Loucy (cell line): ENCODE measurements around the gene BSN.
"Not testable (repeated sequence)": the region's sequence is repeated elsewhere in the genome, so short reads cannot be mapped to it uniquely, and the experiment has no call there.

Experiments
- H2AFZ ChIP-seq: fragments of 200-600 bp; sonication (generic); 2 replicates; pipeline ENCODE4 v1.6.0; 2016; ENCODE audit warnings: antibody characterized with exemption, mild to moderate bottlenecking, low read length, moderate library complexity
- H3F3A ChIP-seq: fragments of 200-600 bp; 2 replicates; pipeline ENCODE4 v1.6.0; 2016; ENCODE audit warnings: antibody characterized with exemption, low read depth, mild to moderate bottlenecking
- H3K27me3 ChIP-seq: fragments of 200-600 bp; sonication (generic); 2 replicates; pipeline ENCODE4 v1.6.1; 2014; ENCODE audit warnings: low read length, mild to moderate bottlenecking; ENCODE audit not compliant: insufficient read depth, poor library complexity, severe bottlenecking
- H3K36me3 ChIP-seq: fragments of 200-600 bp; sonication (generic); 2 replicates; pipeline ENCODE4 v1.6.1; 2016; ENCODE audit warnings: low read length; ENCODE audit not compliant: insufficient read depth
- H3K4me1 ChIP-seq: fragments of 200-600 bp; sonication (generic); 2 replicates; pipeline ENCODE4 v1.5.1; 2014; ENCODE audit warnings: low read length, mild to moderate bottlenecking; ENCODE audit not compliant: insufficient read depth, poor library complexity, severe bottlenecking
- H3K4me2 ChIP-seq: fragments of 200-600 bp; sonication (generic); 2 replicates; pipeline ENCODE4 v1.6.0; 2014; ENCODE audit warnings: antibody characterized with exemption, low read length, low read depth, mild to moderate bottlenecking; ENCODE audit not compliant: poor library complexity, severe bottlenecking
- H3K4me3 ChIP-seq: fragments of 200-600 bp; sonication (generic); 2 replicates; pipeline ENCODE4 v1.5.1; 2014; ENCODE audit warnings: low read length, mild to moderate bottlenecking, mixed read lengths; ENCODE audit not compliant: poor library complexity, severe bottlenecking
- H3K79me2 ChIP-seq: fragments of 200-600 bp; sonication (generic); 2 replicates; pipeline ENCODE4 v1.6.1; 2014; ENCODE audit warnings: low read length; ENCODE audit not compliant: insufficient read depth
- H3K9ac ChIP-seq: fragments of 200-600 bp; sonication (generic); 2 replicates; pipeline ENCODE4 v1.6.0; 2014; ENCODE audit warnings: mild to moderate bottlenecking, low read depth, low read length, moderate library complexity; ENCODE audit not compliant: poor library complexity, severe bottlenecking
- H3K9me2 ChIP-seq: fragments of 200-600 bp; sonication (generic); replicated peaks from 2 replicates; pipeline ENCODE4 v1.6.1; 2016; ENCODE audit warnings: low read depth, low read length, mixed read lengths
- H3K9me3 ChIP-seq: fragments of 200-600 bp; sonication (generic); 2 replicates; pipeline ENCODE4 v1.6.1; 2014; ENCODE audit warnings: mild to moderate bottlenecking, antibody characterized with exemption, low read length, low read depth; ENCODE audit not compliant: insufficient read depth
- H4K20me1 ChIP-seq: fragments of 200-600 bp; sonication (generic); 2 replicates; pipeline ENCODE4 v1.6.0; 2014; ENCODE audit warnings: antibody characterized with exemption, low read length, mild to moderate bottlenecking; ENCODE audit not compliant: insufficient read depth, poor library complexity, severe bottlenecking
- EZH2phosphoT487 ChIP-seq: fragments of 200-600 bp; IDR thresholded peaks from 2 replicates; pipeline ENCODE4 v1.6.1; 2018; ENCODE audit warnings: antibody characterized with exemption, mild to moderate bottlenecking, moderate library complexity, borderline replicate concordance
- TF ChIP-seq, protein P1 (sequence below): fragments of 200-600 bp; sonication (generic); conservative IDR thresholded peaks from 2 replicates; pipeline ENCODE4 v1.5.1; 2014; ENCODE audit warnings: mild to moderate bottlenecking, antibody characterized with exemption, low read length

BSN gene

DNA sequence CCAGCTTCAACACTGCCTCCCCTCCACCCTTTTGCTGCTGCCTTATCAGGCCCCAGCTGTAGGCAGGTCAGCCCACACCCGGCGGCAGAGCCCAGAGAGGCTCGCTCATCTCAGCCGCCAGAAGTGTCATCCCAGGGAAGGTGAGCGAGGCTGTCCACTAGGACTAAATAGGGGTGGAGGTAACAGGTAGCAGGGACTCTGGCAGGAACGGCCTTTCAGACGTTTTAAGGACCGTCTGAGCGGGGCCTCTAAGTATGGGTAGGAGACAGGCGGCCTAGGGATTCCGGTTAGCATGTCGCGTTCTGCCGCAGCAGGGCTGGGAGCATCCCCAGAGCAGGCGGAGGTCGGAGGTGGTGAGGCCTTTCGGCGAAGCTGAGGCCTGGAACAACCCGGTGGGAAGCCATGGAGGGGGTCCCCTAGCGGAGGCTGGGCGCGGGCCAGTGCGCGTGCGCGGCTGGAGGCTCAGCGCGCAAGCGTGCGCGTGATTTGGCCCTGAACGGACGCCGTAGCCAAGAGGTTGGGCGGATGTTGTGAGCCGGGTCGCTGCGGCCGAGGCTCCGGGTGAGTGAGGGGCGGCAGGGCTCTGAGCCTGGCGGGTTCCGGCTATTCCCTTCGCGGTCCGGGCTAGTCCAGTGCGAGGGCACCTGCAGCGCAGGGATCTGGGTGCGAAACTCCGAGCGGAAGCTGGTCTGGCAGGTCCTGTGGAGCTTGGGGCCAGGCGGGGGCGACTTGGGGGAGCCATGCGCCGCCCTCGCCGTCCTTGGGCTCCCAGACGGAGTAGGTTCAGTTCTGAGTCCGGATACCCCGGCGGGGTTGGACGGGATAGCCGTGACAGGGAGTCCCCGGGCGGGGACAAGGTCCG is 135.0 kb downstream of the BSN start, which contains the start of the genes MST1 and RNF123:
MST1 (minus strand) TSS at position 429 of the 862 bp plus-strand sequence. CDS start 783 bp downstream, outside the sequence.
RNF123 (plus strand) TSS at position 512 of the 862 bp plus-strand sequence. CDS start 1,609 bp downstream, outside the sequence.
- peaks cover 6% of the 10 kb centered on the region for H3K4me1 ChIP-seq
- H3K36me3 ChIP-seq = no peaks in the 10 kb centered on the region
- peak within 1 kb of the TSS; percentile 96 for H2AFZ ChIP-seq
- H3K4me2 ChIP-seq = peak within 1 kb of the TSS; percentile 97
- peaks cover 21% of the 10 kb centered on the region for H3K79me2 ChIP-seq
- H3K27me3 ChIP-seq = no peaks in the 10 kb centered on the region
- H3F3A ChIP-seq = no peaks in the 10 kb centered on the region
- H3K9me2 ChIP-seq = no peaks in the 10 kb centered on the region
- H4K20me1 ChIP-seq = peaks cover 6% of the 10 kb centered on the region
- TF ChIP-seq, protein P1, sequence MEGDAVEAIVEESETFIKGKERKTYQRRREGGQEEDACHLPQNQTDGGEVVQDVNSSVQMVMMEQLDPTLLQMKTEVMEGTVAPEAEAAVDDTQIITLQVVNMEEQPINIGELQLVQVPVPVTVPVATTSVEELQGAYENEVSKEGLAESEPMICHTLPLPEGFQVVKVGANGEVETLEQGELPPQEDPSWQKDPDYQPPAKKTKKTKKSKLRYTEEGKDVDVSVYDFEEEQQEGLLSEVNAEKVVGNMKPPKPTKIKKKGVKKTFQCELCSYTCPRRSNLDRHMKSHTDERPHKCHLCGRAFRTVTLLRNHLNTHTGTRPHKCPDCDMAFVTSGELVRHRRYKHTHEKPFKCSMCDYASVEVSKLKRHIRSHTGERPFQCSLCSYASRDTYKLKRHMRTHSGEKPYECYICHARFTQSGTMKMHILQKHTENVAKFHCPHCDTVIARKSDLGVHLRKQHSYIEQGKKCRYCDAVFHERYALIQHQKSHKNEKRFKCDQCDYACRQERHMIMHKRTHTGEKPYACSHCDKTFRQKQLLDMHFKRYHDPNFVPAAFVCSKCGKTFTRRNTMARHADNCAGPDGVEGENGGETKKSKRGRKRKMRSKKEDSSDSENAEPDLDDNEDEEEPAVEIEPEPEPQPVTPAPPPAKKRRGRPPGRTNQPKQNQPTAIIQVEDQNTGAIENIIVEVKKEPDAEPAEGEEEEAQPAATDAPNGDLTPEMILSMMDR = peak; percentile 34; the same call in 1 of the 2 replicates
- no peak for TF ChIP-seq EZH2phosphoT487
- peak within 1 kb of the TSS; percentile 94 for H3K9ac ChIP-seq
- peak within 1 kb of the TSS; percentile 96 for H3K4me3 ChIP-seq
- no peaks in the 10 kb centered on the region for H3K9me3 ChIP-seq

DNA sequence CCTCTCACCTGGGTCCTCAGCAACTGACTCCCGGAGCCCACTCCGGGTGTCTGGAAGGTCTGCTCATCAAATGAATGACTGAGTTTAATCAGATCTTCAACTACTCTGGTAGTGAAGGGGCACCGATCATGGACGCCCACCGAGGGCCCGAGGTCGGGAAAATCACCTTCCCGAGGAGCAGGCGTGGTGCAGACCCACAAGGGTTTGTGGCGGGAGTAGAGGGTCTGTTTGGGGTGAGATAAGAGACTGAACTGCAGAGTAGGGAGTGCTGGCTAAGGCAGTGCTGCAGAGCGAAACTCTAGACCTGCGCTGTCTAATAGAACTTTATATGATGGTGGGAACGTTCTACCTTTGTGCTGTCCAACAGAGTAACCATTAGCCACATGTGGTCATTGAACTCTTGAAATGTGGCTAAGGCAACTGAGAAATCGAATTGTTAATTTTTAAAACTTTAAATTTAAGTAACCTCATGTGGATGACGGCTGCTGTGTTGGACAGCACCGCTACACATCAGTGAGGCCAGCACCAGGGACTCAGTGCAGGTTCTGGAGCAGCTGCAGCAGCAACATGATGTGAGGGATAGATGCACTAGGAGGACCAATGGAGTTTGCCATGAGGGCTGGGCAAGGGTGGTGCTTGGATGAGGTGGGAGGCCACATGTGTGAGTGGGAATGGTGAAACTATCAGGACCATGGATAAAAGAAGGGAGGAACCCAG is 135.8 kb downstream of the BSN start:
- Histone ChIP-seq H3K9ac (peak overlapping the region; percentile 94), H3K79me2 (peaks cover 21% of the 10 kb centered on the region), H3K4me2 (peak overlapping the region; percentile 97), H3K4me3 (peak overlapping the region; percentile 96), H2AFZ (peak overlapping the region; percentile 83)
- not testable (repeated sequence) for H4K20me1 ChIP-seq, H3K9me2 ChIP-seq, H3K27me3 ChIP-seq, H3K4me1 ChIP-seq, H3F3A ChIP-seq, H3K36me3 ChIP-seq, H3K9me3 ChIP-seq

DNA sequence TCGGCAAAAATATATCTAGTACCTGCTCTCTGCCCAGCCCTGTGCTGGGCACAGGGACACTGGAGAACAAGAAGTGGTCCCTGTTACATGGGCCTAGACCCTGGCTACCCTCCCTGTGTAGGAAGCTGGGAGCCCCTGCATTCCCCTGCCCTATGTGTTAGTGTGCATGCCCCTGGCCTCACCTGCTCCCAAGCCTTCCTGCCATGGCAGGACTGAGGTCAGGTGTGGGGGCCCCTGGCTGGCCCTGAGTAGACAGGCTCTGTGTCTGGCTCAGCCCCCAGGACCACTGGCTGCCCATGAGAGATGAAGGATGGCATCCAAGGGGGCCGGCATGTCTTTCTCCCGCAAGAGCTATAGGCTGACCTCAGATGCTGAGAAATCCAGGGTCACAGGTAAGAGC is 136.6 kb downstream of the BSN start:
- H3K4me1 ChIP-seq, H3K36me3 ChIP-seq, H3K27me3 ChIP-seq, H3F3A ChIP-seq, H3K9me2 ChIP-seq, H2AFZ ChIP-seq, H4K20me1 ChIP-seq, H3K9me3 ChIP-seq: not testable (repeated sequence)
- H3K4me3 ChIP-seq = peak overlapping the region; percentile 96
- peak overlapping the region; percentile 97 for H3K4me2 ChIP-seq
- H3K79me2 ChIP-seq = peaks cover 21% of the 10 kb centered on the region
- H3K9ac ChIP-seq = peak overlapping the region; percentile 94

DNA sequence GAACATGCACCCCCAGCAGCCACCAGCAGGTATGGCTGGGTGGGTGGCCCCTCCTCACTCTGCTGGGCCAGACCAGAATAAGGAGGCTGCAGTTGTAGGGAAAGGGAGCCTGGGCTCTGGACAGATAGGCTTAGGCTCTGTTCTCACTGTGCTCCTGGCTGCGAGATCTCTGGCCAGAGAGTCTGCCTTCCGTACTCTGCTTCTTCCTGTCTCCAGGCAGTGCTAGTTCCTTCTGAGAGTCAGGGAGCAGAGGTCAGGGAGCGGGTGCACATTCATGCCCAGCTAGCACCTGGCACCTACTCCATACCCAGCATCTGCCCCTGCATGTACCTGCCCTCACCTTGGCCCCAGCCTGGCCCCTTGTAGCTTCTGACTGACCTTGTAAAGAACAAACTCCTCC is 137.2 kb downstream of the BSN start:
- H4K20me1 ChIP-seq, H3K9me3 ChIP-seq, H2AFZ ChIP-seq, H3K9me2 ChIP-seq, H3K27me3 ChIP-seq, H3K4me1 ChIP-seq, H3K36me3 ChIP-seq, H3F3A ChIP-seq, H3K4me3 ChIP-seq: not testable (repeated sequence)
- Histone ChIP-seq H3K4me2 (peak overlapping the region; percentile 97), H3K9ac (peak overlapping the region; percentile 94), H3K79me2 (peaks cover 21% of the 10 kb centered on the region)

DNA sequence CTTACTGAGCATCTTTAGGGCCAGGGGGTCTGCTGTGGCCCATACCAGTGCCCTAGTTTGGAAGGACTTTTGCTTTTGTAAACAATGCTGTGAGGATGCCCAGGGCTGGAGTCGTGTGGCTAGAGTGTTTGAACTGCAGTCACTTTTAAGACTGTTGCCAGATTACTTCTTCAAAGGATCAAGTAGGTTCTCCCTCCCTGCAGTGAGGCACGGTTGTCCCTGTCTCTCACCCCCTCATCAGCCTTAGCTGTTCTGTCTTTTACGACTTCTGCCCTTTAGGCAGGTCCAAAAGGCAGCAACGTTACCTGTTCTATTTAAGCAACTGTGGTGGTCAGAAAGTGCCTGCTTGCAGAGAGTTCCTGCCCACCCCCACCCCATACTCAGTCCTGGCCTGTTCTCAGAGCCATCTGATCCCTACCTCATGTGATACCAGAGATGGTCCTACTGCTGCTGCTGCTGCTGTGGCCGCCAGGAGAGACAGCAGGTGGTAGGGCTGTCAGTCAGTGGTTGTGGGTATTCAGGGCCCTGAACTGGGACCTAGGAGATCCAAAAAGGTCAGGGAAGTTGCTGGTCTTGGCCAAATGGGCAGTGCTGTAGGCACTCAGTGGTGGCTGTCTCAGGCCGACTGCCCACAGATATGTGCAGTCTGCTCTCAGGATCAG is 140.3 kb downstream of the BSN start:
- peaks cover 20% of the 10 kb centered on the region for H3K79me2 ChIP-seq
- not testable (repeated sequence) for H3K27me3 ChIP-seq, H2AFZ ChIP-seq, H3K9me3 ChIP-seq, H3K9ac ChIP-seq, H4K20me1 ChIP-seq, H3K4me1 ChIP-seq, H3K9me2 ChIP-seq, H3K36me3 ChIP-seq, H3F3A ChIP-seq, H3K4me2 ChIP-seq, H3K4me3 ChIP-seq

DNA sequence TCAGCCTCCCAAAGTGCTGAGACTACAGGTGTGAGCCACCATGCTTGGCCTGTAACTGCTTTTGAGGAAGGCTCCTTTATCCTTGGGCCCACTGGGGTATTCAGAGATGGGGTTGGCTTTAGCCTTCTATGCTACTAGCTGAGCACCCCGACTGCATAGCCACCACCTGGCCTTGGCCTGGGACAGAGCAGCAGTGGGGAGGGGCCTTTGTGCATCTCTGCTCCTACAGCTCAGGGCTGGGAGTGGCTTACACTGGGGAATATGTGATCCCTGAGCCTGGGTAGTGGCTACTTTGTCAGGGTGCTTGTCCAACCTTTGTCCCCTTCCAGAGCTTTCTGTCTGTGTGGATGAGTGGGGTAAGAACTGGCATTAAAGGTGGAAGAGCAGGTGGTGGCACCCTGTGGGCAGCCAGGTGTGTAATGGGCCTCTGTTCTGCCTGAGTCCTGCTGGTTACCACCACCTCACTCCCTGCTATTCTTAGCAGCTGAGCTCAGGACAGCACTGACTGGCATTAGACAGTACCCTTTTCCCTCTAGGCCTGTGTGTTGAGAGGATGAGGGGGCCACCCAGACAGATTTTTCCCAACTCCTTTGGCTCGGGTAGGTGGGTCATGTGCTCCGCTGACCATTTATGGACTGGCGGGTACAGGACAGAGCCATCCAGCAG is 141.2 kb downstream of the BSN start:
- H3F3A ChIP-seq, H3K9ac ChIP-seq, H3K27me3 ChIP-seq, H2AFZ ChIP-seq, H3K4me1 ChIP-seq, H3K9me3 ChIP-seq, H3K4me3 ChIP-seq, H3K9me2 ChIP-seq, H3K36me3 ChIP-seq, H3K4me2 ChIP-seq, H4K20me1 ChIP-seq: not testable (repeated sequence)
- peaks cover 11% of the 10 kb centered on the region; the same call in 1 of the 2 replicates for H3K79me2 ChIP-seq
